Raji (cell line): ENCODE results near the gene SIK2.

Source experiments
- POLR2A ChIP-seq: IDR thresholded peaks from 2 replicates; pipeline ENCODE4 v1.6.1; 2011; ENCODE audit warnings: low read depth, low read length, control low read depth; ENCODE audit not compliant: insufficient read depth

Gene SIK2

DNA sequence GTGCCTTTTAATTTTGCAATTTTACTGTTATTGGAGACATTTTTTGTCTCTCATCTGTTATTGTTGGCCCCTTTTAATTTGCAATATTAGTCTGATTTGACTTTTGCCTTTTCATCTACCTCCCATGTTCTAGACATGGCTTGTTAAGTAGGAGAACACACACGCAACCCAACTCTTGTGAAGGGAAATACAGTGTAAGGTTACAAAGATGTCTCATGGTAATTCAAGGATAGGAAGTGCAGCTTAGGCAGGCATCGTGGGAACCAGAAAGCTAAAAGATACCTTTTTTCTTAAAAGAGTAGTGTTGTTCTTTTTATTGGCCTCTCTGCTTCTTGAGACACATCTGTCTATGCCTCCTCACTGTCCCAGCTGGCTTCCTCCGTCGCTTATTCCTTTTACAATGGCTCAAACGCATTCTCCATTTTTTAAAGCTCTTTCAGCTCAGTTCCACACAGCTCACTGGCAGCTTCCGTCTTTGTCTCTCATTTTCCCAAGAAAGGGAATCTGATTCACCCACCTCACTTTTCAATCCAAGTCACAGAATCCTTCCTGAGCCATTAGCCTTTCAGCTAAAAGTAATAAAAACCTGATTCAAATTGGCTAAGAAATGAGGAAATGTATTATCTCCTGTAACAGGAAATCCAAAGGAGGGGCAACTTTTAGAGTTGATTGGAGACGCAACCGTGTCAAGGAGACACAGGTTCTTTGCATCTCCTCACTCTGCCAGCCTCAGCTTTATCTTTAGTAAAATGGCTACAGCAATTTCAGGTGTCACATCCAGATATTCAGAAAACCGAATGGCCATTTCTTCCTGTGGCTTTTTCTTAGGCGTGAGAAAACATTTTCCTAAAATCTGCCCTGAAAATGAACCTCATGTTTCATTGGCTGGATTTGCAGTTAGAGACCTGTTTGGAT, 57.2 kb downstream of the SIK2 start:
- no peak for TF ChIP-seq POLR2A

DNA sequence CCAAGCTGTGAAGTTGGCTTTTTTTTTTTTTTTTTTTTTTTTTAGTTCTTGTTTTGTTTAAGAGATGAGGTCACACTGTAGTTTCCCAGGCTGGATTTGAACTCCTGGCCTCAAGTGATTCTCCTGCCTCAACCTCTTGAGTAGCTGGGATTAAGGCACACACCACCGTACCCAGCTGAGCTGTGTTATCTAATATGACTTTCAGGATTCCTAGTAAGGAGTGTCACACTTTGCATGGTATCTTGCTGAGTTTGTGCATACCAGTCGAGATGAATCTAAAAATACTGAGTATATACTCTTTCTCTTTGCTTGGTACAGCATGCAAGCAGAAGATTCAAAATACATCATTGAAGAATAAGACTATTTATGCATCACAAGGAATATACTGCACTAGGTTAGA, 58.6 kb downstream of the SIK2 start:
- TF ChIP-seq POLR2A = no peak

DNA sequence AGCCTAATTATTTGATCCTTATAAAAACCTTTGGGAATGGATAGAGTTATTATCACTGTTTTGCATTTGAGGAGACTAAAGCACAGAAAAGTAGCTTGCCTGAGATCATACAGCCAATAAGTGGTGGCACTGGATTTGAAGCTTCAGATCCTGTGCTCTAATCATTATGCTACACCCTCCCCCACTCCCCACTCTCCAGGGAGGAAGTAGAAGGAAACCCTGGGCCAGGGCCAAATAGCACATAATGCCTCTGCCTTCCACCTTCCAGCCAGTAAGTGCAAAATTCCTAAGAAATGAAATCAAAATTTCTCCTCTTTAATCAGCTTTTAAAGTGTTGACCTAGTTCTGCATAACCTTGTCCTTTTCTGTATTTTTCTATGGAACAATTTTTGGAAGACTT, 61.6 kb downstream of the SIK2 start:
- TF ChIP-seq POLR2A = no peak

DNA sequence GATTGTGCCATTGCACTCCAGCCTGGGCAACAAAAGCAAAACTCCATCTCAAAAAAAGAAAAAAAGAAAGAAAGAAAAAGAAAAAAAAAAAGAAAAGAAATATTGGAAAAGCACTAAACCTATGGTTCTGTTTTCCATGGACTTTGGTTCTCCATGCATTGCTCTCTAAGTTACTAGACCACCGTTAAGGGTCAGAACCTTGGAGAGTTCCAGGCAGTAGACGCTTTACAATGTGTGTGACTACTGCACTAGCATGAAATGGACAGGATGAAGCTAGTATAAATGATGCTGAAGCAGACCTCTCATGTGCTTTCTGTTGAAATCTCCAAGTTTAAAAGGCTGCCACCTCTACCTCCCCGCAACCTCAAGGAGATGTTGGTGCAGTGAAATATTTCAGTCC, 63.5 kb downstream of the SIK2 start:
- TF ChIP-seq POLR2A = no peak

DNA sequence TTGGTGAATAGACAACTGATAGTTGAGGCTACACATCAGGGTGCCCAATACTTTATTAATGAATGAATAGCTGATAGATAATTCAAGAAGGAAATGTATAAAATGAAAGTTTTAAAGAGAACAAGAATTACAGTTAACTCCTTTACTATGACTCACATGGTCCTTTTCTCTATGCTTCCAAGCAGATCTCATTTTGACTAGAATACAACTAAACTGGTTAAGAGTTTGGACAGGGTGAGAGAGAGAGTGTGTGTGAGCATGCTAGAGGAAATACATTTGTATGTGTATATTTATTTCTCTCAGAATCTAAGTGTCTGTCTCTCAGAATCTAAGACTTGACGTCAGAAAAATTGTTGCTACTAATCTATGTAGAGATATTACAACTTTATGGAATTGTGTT, 66.7 kb downstream of the SIK2 start:
- TF ChIP-seq POLR2A = no peak

DNA sequence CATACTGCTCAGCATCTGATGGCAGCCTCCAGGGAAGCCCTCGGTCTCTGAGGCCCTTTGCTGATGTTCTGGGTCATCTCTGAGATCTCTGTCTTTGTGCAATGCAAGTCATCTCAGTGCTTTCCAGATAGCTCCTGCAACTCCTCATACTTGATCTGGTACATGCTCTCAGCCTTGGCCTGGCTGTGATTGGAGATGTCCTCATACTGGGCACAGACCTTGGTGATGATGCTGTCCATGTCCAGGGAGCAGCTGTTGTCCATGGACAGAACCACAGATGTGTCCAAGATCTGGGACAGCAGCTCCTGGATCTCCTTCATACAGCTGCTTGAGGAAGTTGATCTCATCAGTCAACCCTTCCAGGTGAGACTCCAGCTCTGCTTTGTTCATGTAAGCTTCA, 69.1 kb downstream of the SIK2 start:
- no peak for TF ChIP-seq POLR2A

DNA sequence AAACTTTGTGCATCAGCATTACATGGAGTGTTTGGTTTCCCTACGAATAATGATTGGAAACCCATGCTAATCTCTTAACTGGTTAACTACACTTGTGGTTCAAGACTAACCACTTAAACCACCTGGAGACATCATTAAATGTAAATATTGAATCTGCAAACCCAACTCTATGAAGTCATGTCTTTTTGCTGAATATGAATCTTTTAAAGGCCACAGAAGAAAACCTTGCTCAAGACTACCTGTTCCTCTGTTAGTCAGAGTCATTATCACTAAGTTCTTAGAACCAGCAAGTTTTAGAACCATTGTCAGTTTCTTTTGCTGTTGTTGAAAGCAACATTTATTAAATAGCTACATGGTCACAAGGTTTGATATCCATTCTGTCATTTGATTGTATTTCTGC, 70.7 kb downstream of the SIK2 start:
- no peak for TF ChIP-seq POLR2A

DNA sequence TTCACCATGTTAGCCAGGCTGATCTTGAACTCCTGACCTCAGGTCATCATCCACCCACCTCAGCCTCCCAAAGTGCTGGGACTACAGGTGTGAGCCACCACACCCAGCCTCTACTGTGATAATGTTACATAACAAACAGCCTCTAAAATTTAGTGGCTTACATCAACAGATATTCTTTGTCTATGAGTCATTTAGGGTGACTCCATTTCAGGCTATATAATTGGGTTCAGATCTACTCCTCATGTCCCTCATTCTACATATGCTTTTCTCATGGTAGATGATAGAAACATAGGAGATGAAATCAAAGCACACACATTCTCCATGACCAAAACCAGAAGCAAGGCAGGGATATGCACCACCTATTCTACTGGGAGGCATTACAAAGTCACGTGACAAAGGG, 72.7 kb downstream of the SIK2 start:
- TF ChIP-seq POLR2A = no peak

DNA sequence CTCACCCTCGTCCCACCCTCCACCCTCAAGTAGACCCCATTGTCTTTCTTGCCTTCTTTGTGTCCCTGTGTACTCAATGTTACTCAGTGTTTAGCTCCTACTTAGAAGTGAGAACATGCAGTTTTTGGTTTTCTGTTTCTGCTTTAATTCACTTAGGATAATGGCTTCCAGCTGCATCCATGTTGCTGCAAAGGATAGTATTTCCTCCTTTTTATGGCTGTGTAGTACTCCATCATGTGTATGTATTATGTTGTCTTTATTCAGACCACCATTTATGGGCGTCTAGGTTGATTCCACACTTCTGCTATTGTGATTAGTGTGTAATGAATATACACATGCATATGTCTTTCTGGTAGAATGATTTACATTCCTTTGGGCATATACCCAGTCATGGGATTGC, 73.6 kb downstream of the SIK2 start:
- TF ChIP-seq POLR2A = no peak

DNA sequence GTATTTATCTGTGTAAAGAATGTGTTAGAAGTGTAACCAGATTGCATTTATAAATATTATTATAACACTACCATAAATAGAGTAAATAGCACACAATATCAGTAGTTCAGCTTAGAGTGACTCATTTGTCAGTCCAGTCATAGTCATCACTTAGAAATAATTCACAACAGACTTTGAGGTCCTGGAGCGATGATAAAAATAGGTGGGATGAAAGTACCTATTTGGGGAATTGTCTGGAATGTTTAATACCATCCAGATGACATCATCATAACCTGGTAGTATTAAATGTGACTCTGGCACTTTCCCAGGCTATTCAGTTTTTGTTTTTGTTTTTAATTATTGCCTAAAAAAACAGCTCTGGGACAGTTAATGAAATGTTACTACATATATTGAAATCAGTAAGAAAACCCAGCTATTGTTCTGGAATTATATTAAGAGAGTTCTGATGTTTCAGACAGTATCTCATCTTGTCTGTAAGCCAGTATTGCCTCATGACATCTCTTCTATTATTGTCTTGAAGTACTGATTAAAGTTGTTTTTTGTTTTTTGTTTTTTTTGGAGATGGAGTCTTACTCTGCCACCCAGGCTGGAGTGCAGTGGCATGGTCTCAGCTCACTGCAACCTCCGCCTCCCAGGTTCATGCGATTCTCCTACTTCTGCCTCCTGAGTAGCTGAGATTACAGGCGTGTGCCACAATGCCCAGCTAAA, 74.8 kb downstream of the SIK2 start:
- TF ChIP-seq POLR2A = no peak

DNA sequence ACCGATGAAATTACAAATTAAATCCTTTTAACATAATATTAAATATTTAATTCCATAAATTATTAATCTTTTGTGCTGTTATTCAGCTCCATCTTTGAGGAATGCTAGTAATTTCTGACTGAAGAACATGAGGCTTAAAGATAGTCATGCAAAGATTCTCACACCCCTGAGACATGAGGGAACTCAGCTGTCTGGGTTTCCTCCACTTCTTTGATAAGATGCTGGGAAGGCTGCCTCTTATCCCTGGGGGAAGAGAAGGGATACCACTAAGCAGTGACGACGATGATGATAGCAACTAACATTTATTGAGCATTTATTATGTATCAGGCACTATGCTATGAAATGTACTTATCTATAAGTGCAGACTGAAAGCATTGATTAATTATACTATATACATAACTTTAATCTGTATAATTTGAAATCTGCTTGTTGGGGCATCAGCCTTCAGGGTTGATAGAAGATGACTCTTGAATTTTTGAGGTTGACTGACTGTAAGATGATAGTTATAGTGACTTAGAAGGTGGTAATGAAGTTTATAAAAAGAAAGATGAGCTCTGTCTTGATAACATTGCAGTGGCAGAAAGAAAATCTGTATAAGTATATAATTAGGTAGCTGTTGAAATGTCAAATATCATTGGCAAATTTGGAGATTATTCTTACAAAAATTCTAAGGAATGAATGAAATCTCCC, 78.4 kb downstream of the SIK2 start:
- no peak for TF ChIP-seq POLR2A

DNA sequence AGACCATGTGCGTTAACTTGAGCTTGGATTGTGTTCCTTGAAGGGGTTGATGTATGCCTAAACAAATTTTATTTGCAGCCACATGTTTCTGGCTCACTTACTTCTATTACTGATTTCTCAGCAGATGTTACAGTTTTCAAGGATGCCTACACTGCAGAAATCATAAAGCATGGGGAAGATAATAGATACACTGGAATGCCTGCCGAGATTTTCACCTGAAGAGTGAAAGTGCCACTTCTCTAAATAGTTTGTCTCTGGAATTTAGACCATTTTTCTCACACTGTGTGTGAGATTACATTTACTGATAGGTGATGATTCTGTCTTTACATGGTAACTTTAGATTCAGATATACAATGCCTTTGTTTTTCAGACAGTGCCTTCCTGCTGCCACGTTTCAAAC, 81.6 kb downstream of the SIK2 start:
- TF ChIP-seq POLR2A = no peak

DNA sequence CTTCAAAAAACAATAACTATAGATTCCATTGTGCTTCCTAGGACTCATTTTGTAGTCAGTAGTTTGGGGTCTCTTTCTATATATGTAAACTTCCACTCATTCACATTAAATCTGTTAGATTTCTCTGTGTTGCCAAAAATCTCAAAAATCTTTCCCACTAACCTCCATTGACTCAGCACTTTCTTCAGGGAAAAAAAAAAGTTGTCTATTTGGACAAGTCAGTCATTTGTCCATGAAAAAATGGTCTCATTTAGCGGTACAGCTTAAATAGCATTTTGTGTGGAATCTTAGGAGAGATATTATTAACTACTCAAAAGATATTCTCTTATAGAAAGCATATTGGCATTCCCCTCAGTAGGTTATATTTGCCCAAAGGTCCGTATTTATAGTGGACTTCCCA, 82.0 kb downstream of the SIK2 start:
- no peak for TF ChIP-seq POLR2A

DNA sequence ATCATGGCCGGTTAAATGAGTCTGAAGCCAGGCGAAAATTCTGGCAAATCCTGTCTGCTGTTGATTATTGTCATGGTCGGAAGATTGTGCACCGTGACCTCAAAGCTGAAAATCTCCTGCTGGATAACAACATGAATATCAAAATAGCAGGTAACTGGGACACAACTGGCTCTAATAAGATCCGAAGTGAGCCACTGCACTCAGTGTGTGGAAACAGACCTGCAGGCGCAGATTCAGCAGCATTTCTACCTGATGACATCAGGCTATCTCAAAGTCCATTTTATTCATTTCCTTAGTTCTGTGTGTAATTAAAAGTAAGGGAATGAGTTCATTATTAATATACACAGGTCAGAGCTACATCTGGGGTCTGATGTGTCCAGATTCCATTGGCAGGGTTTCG, 85.8 kb downstream of the SIK2 start:
- TF ChIP-seq POLR2A = no peak

DNA sequence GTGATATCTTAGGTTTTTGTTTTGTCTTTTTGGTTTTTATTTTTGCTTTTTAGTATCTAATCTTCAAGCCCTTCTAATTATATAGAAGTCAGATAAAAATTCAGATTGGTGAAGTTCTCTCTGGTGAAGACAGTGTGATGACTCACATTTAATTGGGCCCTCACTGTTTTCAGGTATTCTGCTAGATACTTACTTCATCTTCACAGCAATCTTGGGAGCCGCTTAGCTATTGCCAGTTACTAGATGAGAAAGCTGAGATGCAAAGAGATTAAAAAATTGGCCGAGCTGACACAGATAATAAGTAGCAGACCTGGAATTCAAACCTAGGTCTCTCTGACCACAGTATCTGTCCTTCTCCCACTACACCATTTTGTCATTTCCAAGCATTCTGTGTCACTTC, 88.9 kb downstream of the SIK2 start:
- TF ChIP-seq POLR2A = no peak

DNA sequence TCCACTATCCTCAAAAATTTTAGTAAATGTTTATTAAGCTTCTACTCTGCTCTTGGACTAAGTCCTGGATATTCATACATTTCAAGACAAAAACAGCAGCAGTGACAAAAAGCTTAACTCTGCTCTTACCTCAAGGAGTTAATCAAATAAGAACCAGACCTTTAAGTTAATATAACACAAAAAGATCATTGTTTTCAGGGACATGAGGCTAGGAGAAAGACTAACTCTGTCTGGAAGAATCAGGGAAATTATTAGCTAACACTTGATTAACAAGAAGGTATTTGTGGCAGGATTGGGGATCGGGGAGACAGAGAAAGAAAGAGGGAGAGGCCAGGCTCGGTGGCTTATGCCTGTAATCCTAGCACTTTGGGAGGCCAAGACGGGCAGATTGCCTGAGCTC, 89.5 kb downstream of the SIK2 start:
- TF ChIP-seq POLR2A = no peak
